ENCODE measurements around the gene SLC20A1. TPM values are rescaled to one million over a fixed set of nuclear protein-coding genes. Genes with fewer than 3 reads are reported as not detected.

The SLC20A1 gene
- total RNA-seq, 1 experiment from 2014 or later, result 154 TPM

- Histone ChIP-seq H4K20me1 (ENCODE audit: insufficient read depth) (peaks cover 25% of the 10 kb centered on the region; the same call in 1 of the 2 replicates), H2AFZ (ENCODE audit: low read depth, low read length, poor library complexity, severe bottlenecking) (no peak overlapping the region), H3K4me2 (ENCODE audit: low read length) (no peak overlapping the region), H3K4me1 (ENCODE audit: control insufficient read depth in 1 of 2, insufficient read depth in 2 of 2, low read length in 2 of 2) (no peaks in the 10 kb centered on the region), H3K9ac (ENCODE audit: low read length) (no peak overlapping the region), H3K9me2 (ENCODE audit: insufficient read depth) (no peaks in the 10 kb centered on the region), H3K36me3 (ENCODE audit: control insufficient read depth in 1 of 2, insufficient read depth in 2 of 2, low read length in 2 of 2) (peaks cover 70 to 84% of the 10 kb centered on the region in 2 experiments), H3K4me3 (replicated peaks in 1 of 2; ENCODE audit: low read depth in 1 of 2, low read length in 2 of 2) (no peak overlapping the region), H3K27me3 (ENCODE audit: insufficient read depth, low read length) (no peaks in the 10 kb centered on the region), H3K79me2 (ENCODE audit: insufficient read depth, low read length) (peaks cover 70% of the 10 kb centered on the region), H3K9me3 (ENCODE audit: control insufficient read depth in 1 of 2, insufficient read depth in 1 of 2, low read depth in 1 of 2, low read length in 2 of 2) (no peaks in the 10 kb centered on the region), H3K27ac (ENCODE audit: low read depth, low read length) (no peak overlapping the region)
- ATAC-seq (peak; percentile 67), DNase-seq (ENCODE audit: low read depth, low spot score) (no peak)
- TSS peak; percentile 2 for BruUV-seq (replicated peaks)
- TF ChIP-seq CBX3 (IDR thresholded peaks at IDR 0.05; ENCODE audit: low read depth), result no peak
- TF ChIP-seq CTCF (IDR thresholded peaks at IDR 0.05 in 2 of 3, conservative IDR thresholded peaks at IDR 0.05 in 1 of 3; ENCODE audit: borderline replicate concordance in 1 of 3, insufficient read depth in 1 of 3, low read depth in 2 of 3, low read length in 2 of 3), result peak in 1 of 3 experiments; percentile 34; a peak in 2 of 6 replicates
- TF ChIP-seq POLR2AphosphoS5 (IDR thresholded peaks at IDR 0.05; ENCODE audit: low read depth, low read length), result peak; percentile 42
- CTCF ChIA-PET, result interaction anchor here (0.9 kb wide), 1 partner anchor 283 kb away, joined by 3 read pairs; no protein-coding TSS in a partner anchor
- intact Hi-C loops (cut with micrococcal nuclease), result no loop called here
- POLR2A ChIA-PET, result interaction anchor here (0.7 to 1.8 kb wide), 5 partner anchors 9 to 33 kb away, joined by 3 to 5 read pairs (median 3); no protein-coding TSS in a partner anchor
- RAD21 ChIA-PET (ENCODE audit: low non-redundant PET in 1 of 2, low total read pairs in 2 of 2, uncharacterized antibody in 2 of 2, unreplicated experiment in 2 of 2), result no interaction called here
Measured at GRCh38 chr2:112658839-112659667, 13.3 kb downstream of the SLC20A1 start.

GRCh38 chr2:112660138-112660537 lies 14.4 kb downstream of the SLC20A1 start:
- intact Hi-C loops (cut with micrococcal nuclease), result no loop called here
- Histone ChIP-seq H4K20me1 (ENCODE audit: insufficient read depth) (peaks cover 20% of the 10 kb centered on the region; the same call in 1 of the 2 replicates), H3K4me2 (ENCODE audit: low read length) (no peak overlapping the region), H3K9me2 (ENCODE audit: insufficient read depth) (no peaks in the 10 kb centered on the region), H3K27ac (ENCODE audit: low read depth, low read length) (no peak overlapping the region), H3K4me3 (replicated peaks in 1 of 2; ENCODE audit: low read depth in 1 of 2, low read length in 2 of 2) (no peak overlapping the region), H2AFZ (ENCODE audit: low read depth, low read length, poor library complexity, severe bottlenecking) (no peak overlapping the region), H3K9me3 (ENCODE audit: control insufficient read depth in 1 of 2, insufficient read depth in 1 of 2, low read depth in 1 of 2, low read length in 2 of 2) (no peaks in the 10 kb centered on the region), H3K36me3 (ENCODE audit: control insufficient read depth in 1 of 2, insufficient read depth in 2 of 2, low read length in 2 of 2) (peaks cover 67 to 87% of the 10 kb centered on the region in 2 experiments), H3K4me1 (ENCODE audit: control insufficient read depth in 1 of 2, insufficient read depth in 2 of 2, low read length in 2 of 2) (no peaks in the 10 kb centered on the region), H3K27me3 (ENCODE audit: insufficient read depth, low read length) (no peaks in the 10 kb centered on the region), H3K79me2 (ENCODE audit: insufficient read depth, low read length) (peaks cover 62% of the 10 kb centered on the region), H3K9ac (ENCODE audit: low read length) (no peak overlapping the region)
- POLR2A ChIA-PET, result interaction anchor here (1.8 kb wide), 1 partner anchor 8 kb away, joined by 4 read pairs; no protein-coding TSS in a partner anchor
- BruUV-seq (replicated peaks), result no TSS peak
- DNase-seq (ENCODE audit: low read depth, low spot score), result no peak
- no peak for TF ChIP-seq TCF7L2 (IDR thresholded peaks at IDR 0.05; ENCODE audit: borderline replicate concordance, extremely low read depth, insufficient read depth, insufficient read length)
- no peak for TF ChIP-seq REST (IDR thresholded peaks at IDR 0.05; ENCODE audit: low read depth)
- TF ChIP-seq SIN3A (IDR thresholded peaks at IDR 0.05; ENCODE audit: low read depth), result no peak
- TF ChIP-seq ZFX (IDR thresholded peaks at IDR 0.05), result no peak
- no peak for TF ChIP-seq SRF (IDR thresholded peaks at IDR 0.05; ENCODE audit: low read depth)
- no peak for TF ChIP-seq POLR2AphosphoS5 (IDR thresholded peaks at IDR 0.05; ENCODE audit: low read depth, low read length)
- RAD21 ChIA-PET (ENCODE audit: low non-redundant PET in 1 of 2, low total read pairs in 2 of 2, uncharacterized antibody in 2 of 2, unreplicated experiment in 2 of 2), result no interaction called here
- ATAC-seq, result no peak
- CTCF ChIA-PET, result no interaction called here
